Ramos (cell line): ENCODE results near the gene B9D2.

Experiments used
- in situ Hi-C: fragments of 300-500 bp; cut with MboI; formaldehyde crosslinking; loops from one replicate; pipeline ENCODE4 v1.14.3; 2022; ENCODE audit warnings: low sequenced_read_pairs; ENCODE audit not compliant: unreplicated experiment

The B9D2 gene

DNA sequence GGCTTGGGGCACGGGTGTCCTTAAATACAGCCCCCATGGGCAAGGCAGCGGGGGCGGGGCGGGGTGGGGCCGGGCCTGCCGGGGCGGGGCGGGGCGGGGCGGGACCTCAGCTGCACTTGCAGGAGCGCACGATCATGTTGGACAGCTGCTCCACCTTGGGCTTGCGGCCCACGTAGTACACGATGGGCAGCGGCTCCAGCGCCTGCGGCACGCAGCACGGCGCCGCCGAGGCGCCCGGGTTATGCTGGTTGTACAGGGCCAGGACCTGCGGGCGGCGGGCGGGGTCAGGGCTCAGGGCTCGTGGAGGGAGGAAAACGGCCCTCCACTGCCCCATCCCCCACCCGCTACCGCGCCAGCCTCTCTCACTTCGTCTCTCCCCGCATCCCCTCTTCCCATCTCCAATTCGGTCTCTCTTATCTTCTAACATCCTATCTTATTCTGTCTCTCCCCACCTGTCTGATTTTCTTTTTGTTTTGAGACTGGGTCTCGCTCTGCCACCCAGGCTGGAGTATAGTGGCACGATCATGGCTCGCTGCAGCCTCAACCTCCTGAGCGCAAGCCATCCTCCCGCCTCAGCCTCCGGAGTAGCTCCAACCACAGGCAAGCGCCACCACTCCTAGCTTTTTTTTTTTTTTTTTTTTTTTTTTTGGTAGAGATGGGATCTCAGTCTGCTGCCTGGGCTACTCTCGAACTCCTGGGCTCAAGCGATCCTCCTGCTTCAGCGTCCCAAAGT lies 32.8 kb downstream of the B9D2 start:
- in situ Hi-C loops: no loop called here

DNA sequence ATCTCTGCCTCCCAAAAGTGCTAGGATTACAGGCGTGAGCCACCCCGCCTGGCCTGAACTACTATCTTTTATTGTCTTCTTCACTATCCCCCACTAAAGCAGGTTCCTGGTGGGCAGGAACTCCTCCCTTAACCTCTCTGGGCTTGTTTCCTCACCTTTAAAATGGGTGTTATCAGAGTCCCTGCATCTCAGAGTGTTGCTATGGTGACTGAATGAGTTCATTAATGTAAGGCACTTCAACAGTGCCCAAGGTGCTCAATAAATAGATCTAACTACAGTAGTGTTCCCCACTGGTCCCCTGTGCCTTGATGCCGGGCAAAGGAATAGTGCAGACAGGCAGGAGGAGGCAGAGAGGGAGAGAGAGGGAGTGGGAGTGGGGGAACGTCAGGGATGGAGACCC lies 33.5 kb downstream of the B9D2 start:
- in situ Hi-C loops: no loop called here

DNA sequence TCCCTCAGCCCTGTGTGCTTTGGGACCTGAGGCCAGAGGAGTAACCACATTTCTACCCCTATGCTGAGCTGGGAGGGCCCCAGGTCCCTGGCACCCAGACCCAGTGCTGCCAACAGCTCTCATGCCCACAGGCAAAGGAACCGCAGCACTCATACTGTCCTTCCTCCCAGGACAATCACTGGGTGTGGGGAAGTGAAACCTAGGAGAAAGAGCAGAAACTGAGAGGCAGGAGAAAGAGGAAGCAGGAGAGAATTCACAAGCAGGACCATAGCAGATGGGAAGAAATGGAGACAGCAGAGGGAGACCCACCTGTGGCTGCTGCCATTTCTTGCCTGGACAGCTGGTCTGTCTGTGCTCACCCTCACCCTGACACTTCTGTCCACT lies 35.1 kb downstream of the B9D2 start:
- in situ Hi-C loops: no loop called here

DNA sequence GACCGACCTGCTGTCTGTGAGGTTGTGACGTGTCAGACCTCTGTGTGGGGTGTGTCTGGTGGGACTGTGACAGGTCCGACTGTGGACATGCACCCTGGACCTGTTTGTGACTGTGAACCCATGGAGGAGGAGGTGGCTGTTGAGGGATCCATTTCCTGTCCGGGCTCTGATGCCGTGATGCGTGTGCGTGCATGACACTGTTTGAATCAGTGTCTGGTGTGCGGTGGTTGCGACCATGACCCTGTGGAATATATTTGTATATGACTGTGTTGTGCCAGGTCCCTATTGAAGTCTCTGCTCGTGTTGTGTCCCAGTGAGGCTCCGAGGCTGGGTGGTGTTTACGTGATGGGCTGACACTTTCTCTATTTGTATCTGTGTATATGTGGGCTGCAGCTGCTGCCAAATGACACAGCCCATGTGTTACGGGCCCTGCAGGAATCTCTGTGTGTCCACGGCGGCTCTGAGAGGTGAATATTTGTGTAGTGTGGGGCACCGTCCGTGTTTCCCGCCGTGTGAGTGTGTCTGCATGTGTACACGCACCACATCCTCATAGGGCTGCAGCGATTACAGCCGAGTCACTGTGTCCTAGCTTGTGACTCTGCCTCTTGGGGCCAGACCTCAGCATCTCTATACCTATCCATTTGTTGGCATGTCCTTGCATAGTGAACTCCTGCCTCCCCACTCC lies 35.6 kb downstream of the B9D2 start:
- in situ Hi-C loops: no loop called here

DNA sequence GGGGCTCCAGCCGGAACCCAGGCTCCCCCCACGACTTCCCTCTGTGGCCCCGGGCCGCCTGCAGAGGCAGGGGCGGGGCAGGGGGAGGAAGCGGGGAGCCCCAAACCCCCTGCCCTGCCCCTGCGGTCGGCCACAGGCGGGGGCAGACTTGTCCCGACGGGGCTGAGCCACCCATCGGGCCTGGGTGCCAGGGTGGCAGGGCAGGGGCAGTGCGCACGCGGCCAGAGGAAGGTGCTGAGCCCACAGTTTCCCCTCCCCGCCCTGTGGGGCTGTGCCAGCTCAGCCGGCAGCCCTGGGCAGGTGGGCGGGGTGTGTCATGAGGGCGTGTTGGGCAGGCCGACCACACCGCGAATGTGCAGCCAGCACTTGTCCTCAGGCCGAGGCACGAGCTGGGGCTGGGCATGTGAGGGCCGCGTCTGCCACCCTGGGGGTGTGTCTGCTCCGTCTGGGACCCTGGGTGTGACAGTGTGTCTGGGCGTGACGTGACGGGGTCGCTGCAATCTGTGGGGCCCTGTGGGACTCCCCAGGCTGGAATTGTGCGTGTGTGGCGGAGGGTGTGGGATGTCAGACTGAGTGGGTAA lies 36.3 kb downstream of the B9D2 start:
- in situ Hi-C loops: no loop called here

DNA sequence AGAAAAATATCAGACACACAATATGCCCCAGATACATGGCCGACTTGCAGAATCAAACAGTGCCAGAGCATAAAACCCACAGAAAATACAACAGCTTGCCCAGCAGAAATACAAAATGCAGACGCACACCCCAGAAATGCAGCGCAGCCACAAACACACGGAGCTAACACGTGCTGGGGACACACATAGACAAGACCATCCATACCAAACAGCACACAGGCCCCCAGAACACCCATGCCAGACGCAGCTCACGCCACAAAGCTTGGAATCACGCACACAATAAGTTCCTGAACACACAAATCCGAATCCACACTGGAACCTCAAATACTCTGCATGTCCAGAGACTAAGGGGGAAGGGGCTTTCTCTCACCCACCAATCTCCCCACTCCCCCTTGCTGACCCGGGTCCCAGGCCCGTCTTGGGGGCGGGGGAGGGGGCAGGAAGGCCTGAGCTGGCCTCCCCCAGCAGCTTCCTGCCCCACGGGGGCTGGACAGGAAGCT lies 36.8 kb downstream of the B9D2 start:
- in situ Hi-C loops: no loop called here

DNA sequence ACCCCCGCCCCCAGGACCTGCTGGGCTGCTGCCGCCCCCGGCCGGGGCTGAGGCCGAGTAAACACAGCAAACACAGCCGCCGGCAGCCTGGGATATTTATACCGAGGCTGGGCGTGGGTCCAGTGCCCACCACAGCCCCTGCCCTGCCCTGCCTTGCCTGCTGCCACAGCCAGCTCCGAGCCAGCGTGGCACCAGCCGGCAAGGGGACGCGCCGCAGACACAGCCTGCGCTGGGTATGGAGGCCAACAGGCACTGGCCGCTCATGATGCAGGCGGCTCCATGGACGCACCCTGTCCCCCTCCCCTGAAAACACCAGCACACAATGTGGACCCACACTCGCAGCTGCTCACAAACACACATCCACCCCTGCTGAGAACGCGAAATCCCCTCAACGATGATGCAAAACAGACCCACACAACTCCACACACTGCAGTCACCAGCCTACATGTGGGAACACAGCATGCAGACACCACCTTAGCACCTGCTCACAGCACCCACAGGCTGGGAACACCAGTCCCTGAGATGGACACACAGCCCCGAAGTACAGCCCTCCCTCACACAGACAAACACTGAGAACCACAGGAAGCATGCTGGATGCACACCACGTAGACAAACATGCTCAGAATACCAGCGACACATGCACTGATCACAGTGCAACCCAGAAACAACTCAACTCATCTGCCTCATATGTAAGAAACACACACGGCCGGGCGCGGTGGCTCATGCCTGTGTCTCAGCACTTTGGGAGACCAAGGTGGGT lies 37.8 kb downstream of the B9D2 start:
- in situ Hi-C loops: no loop called here

DNA sequence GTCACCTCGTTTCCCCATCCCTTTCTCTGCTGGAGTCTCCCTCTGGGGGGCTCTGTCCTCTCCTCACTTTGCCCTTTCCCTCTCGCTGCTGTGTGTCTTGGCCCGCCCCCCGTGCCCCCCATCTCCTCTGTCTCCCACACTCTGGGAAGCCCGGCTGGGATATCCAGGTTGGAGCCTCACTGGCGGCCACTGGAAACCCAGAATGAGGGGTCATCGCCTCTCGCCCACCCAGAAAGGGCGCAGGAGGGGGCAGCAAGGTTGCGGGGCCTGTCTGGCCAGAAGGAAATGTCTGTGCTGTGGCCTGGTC lies 38.4 kb downstream of the B9D2 start:
- in situ Hi-C loops: no loop called here

DNA sequence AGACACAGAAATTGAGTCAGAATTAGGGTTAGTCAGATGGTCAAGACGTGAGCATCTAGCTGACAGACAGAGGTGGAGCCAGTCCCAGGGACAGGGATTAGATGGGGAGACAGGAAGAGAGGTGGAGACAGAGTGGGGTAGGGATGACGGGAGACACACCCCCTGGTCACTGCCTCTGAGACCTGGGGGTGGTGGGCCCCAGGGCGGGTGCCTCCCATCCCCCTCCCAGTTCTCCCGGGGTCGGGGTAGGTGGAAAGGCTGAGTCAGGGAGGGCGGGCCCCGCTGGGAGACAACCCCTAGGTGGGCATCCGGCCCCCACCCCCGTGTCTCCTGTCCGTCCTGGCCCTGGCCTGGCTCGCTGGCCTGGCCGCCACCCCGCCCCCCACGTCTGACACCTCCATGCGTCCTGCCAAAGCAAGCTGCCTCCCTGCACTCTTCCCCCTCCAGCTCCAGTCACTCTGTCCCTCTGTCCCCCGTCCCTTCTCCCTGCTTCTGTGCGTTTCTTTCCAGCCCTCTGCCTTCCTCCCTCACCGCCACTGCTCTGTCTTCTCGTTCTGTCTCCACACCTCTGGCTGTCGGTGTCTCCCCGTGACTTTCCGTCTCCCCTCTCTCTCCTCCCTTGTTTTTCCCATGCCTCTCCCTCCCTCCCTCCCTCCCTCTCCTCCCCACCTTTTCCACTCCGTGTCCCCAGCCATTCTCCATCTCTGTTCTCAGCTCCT lies 38.9 kb downstream of the B9D2 start:
- in situ Hi-C loops: no loop called here

DNA sequence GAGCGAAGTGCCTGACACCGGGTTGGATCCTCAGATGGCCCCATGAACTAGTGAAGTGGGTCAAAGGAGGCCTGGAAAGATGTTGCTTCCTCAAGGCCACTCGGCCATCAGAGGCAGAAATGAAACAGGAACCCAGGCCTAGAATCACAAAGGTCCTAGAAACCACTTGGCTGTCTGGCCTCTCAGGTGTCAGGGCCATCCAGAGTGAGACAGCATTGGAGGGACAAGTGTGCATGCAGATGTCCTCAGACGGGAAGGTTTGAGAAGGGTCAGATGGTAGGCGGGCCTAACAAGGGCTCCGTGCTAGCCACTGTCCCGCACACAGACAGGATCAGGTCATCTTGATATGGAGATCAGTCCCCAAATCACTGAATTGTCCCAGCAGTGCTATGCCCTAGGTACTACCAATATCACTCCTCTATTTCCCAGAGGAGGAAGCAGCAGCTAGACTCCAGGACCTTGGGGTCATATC lies 39.7 kb downstream of the B9D2 start:
- in situ Hi-C loops: no loop called here

DNA sequence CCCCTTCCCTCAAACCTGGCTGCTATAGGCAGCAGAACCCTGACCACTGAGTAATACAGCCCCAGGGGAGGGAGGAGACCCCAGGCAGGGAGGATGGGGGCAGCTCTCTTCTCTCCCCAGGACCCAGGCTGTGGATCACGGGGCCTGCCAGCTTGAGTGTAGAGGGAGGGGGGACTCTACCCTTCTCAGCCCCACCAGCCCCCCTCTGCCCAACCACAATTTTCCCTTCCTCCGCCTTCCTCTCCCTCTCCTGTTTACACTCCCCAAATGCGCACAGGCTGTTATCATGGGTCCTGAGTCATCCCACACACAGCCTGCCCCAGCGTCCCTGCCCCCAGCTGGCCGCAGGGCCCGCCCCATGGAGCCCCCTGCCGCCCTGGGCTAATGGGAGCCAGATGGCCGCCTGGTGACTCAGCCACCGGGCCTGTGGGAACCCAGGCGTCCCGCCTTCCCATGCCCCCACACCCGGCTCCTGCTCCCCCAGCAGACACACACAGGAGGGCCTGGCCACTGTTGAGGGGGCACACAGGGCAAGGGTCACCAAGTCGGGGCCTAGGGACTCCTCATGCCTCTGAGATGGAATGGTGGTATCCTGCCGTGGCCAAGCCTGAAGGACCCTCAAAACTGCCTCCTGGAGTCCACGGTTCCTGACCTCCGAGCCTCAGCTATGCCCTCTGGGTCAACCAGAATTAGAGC lies 40.4 kb downstream of the B9D2 start:
- in situ Hi-C loops: no loop called here

DNA sequence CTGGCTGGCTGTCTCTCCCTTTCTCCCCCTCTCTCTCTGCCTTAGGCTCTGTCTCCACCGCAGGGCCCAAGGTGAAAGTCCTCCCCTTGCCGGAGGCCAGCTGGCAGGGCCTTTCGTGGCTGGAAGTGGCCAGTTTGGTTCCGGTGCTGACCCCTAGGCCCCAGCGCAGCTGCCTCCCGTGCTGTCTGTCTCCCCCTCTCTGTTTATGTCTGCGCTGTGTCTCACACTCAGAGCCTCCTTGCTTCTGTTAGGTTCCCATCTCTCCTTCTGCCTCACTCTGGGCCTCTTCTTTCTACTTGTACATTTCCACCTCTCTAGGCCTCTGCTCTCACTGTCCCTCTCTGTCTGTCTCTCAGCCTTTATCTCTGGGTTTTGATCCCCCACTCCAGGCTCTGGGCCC lies 40.9 kb downstream of the B9D2 start:
- in situ Hi-C loops: no loop called here

DNA sequence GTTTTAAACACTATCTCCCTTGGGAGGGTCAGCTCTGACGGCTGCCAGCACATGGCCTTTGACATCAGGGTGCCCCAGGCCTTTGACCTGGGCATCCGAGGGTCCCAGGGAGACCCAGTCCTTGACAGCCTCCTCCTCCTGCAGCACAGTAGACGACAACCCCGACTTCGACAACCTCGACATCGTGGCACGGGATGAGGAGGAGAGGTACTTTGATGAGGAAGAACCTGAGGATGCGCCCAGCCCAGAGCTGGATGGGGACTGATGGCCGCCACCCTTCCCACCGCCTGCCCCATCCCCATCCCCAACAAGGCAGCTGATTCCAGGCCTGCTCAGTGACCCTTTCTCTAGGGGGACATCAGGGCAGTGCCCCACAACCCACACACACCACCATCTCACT lies 41.5 kb downstream of the B9D2 start:
- in situ Hi-C loops: no loop called here

DNA sequence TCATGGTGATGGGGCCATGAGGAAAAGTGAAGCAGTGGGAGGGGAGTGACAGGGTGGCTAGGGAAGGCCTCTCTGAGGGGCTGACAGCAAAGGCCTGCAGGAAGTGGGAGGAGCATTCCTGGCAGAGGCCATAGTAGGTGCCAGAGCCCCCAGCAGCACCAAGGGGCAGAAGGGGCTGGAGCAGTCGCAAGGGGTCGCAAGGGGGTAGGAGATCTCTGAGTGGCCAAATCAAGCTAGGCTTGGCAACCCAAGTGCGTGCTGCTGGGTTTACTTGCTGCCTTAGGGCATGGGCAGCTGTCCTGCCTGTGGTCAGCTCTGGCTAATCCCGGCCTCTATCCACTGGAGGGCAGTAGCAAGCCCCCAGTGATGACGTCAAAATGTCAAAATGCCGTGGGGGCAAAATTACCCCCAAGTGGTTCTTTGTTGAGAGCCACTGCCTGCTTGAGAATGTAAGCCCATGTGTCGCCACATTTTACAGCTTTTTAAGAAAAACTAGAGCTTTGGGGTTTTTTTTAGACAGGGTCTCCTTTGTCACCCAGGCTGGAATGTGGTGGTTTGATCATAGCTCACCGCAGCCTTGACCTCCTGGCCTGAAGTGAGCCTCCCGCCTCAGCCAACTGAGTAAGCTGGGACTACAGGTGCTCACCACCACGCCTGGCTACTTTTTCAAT lies 42.2 kb downstream of the B9D2 start:
- in situ Hi-C loops: no loop called here

DNA sequence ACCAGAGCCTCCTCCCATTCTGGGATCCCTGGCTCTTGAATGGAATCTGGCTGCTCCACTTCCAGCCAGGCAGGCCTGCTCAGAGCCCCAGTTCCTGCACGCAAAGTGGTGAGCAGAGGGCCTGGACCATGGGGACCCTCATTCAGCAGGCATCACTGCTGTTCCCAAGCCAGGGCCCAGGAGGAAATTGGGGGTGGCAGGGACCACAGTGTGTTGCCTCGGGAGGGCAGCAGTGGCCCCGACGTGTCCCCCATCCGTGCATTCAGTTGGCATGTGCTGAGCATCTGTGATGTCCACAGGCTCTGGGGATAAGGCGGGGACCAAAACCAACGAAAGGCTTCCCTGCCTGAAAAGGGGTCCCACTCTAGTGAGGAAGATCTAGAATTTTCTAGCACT lies 42.7 kb downstream of the B9D2 start:
- in situ Hi-C loops: no loop called here

DNA sequence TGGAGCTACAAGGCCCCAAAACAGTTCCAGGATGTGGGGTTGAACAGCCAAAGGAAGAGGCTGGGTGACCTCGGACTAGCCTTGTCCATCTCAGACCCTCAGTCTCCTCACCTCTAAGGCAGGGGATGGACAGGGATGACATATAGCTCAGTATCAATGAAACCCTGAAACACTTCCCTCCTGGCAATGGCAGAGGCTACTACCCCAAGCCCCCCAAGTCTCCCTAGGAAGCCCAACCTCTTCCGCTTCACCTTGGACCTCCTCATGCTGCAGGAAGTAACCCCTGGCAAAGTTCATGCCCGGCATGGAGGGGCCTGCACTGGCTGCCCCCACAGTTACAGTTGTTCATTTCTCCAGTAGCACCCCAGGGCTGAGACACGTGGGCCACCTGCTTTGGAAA lies 43.4 kb downstream of the B9D2 start:
- in situ Hi-C loops: no loop called here

DNA sequence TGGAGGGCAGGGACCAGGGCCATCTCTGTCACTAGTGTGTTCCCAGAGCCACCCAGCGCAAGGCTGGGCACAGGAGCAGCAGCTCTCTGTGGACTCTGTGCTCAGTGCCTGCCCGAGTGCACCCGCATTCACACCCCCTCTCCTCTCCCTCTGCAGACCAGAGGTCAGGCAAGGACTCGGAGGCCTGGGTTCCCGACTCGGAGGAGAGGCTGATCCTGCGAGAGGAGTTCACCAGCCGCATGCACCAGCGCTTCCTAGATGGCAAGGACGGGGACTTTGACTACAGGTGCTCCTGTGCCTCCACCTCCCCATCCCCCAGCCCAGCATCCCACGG lies 43.8 kb downstream of the B9D2 start:
- in situ Hi-C loops: no loop called here

DNA sequence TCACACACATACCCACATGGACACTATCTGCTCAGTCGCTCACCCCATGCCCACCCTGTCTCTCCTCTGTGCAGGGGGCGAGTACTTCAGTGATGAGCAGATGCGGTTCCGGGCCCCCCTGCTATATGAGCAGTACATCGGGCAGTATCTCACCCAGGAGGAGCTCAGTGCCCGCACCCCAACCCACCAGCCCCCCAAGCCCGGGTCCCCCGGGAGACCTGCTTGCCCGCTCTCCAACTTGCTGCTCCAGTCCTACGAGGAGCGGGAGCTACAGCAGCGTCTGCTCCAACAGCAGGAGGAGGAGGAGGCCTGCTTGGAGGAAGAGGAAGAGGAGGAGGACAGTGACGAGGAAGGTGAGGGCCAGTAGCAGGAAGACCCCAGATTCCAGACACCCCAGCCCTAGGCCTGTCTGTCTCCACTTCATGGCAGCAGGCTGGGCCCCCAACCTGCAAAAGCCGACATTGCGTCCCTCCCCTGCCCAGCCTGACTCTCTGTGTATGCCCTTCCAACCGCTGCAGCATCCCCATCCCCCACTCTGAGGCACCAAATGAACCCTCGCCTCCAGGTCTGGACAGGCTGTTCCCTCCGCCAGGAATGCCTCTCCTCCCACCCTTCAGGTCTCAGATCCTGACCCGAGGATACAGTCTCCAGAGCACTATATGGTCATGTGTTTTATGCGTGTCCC lies 44.3 kb downstream of the B9D2 start:
- in situ Hi-C loops: no loop called here
